A673 (cell line): Measurements from ENCODE around the gene AKTIP. TPM values are rescaled to one million over a fixed set of nuclear protein-coding genes. Genes with fewer than 3 reads are reported as not detected.

Experiments used
- BruUV-seq: library from RNA; stranded (reverse); fragments of 400-500 nt; replicated peaks from 2 replicates; lab custom pipeline; 2021; lab: Mats Ljungman, UMichigan
- CTCF ChIA-PET: fragments of 300-600 bp; sonication (Branson Sonifier 250); formaldehyde crosslinking; loops from one replicate; lab custom pipeline; 2022; ENCODE audit warnings: antibody characterized with exemption; lab: Charles Lee
- POLR2A ChIA-PET: fragments of 300-600 bp; sonication (Branson Sonifier 250); formaldehyde crosslinking; loops from one replicate; lab custom pipeline; 2022; ENCODE audit warnings: antibody characterized with exemption; ENCODE audit not compliant: low non-redundant PET; lab: Charles Lee
- DNase-seq: peaks from one replicate; pipeline ENCODE4 v3.0.0-alpha.2; 2015; ENCODE audit warnings: low spot score
- H3K27ac ChIP-seq: fragments of 200-600 bp; sonication (generic); 2 replicates; pipeline ENCODE4 v1.5.1; 2016; ENCODE audit warnings: mixed run types, low read depth, mild to moderate bottlenecking, mixed read lengths, antibody characterized with exemption, low read length; ENCODE audit not compliant: poor library complexity, severe bottlenecking
- H3K27me3 ChIP-seq: fragments of 200-600 bp; sonication (generic); replicated peaks from 2 replicates; pipeline ENCODE4 v1.6.1; 2017; ENCODE audit warnings: mixed run types, low read depth, mild to moderate bottlenecking, mixed read lengths, antibody characterized with exemption, low read length; ENCODE audit not compliant: insufficient read depth, poor library complexity
- H3K36me3 ChIP-seq: fragments of 200-600 bp; sonication (generic); 2 replicates; pipeline ENCODE4 v1.6.1; 2016; ENCODE audit warnings: mixed run types, mild to moderate bottlenecking, mixed read lengths, antibody characterized with exemption, low read length; ENCODE audit not compliant: insufficient read depth, poor library complexity, severe bottlenecking
- H3K4me1 ChIP-seq: fragments of 200-600 bp; sonication (generic); 2 replicates; pipeline ENCODE4 v1.6.1; 2017; ENCODE audit warnings: mixed run types, mild to moderate bottlenecking, mixed read lengths, antibody characterized with exemption, low read length; ENCODE audit not compliant: insufficient read depth, poor library complexity, severe bottlenecking
- H3K4me3 ChIP-seq: fragments of 200-600 bp; sonication (generic); 2 replicates; pipeline ENCODE4 v1.5.1; 2016; ENCODE audit warnings: low read depth, mixed run types, mild to moderate bottlenecking, mixed read lengths, low read length; ENCODE audit not compliant: poor library complexity, severe bottlenecking
- H3K9me3 ChIP-seq: fragments of 200-600 bp; sonication (generic); 2 replicates; pipeline ENCODE4 v1.6.1; 2016; ENCODE audit warnings: mixed run types, low read depth, mild to moderate bottlenecking, mixed read lengths, antibody characterized with exemption, low read length; ENCODE audit not compliant: poor library complexity, severe bottlenecking
- EZH2 ChIP-seq: fragments of 200-600 bp; sonication (generic); IDR thresholded peaks from 2 replicates; pipeline ENCODE4 v1.6.1; 2017; ENCODE audit warnings: borderline replicate concordance, low read depth, mild to moderate bottlenecking, mixed read lengths, antibody characterized with exemption, low read length; ENCODE audit not compliant: poor library complexity, severe bottlenecking
- intact Hi-C: fragments of 100-400 bp; cut with micrococcal nuclease; formaldehyde crosslinking; loops from one replicate; pipeline ENCODE4 v1.10.0; 2022; ENCODE audit not compliant: unreplicated experiment
- total RNA-seq: library from RNA; stranded (reverse); gene quantifications from 2 replicates; pipeline ENCODE4 v1.2.3, GENCODE V29; 2021
- TF ChIP-seq, protein P1 (sequence below): fragments of 300-800, 200-600 bp; sonication (generic); conservative IDR thresholded peaks from 2 replicates; pipeline ENCODE4 v1.5.1; 2017; ENCODE audit warnings: low read depth, mild to moderate bottlenecking, antibody characterized with exemption, low read length, moderate library complexity, mixed read lengths

AKTIP gene
- total RNA-seq, 1 experiment from 2014 or later = 15.0 TPM

- Histone ChIP-seq H3K27me3 (no peaks in the 10 kb centered on the region), H3K9me3 (no peaks in the 10 kb centered on the region), H3K4me1 (no peaks in the 10 kb centered on the region), H3K27ac (no peak overlapping the region), H3K4me3 (no peak overlapping the region), H3K36me3 (no peaks in the 10 kb centered on the region)
- CTCF ChIA-PET = no interaction called here
- POLR2A ChIA-PET = no interaction called here
- peak; percentile 17 for DNase-seq
- TF ChIP-seq, protein P1, sequence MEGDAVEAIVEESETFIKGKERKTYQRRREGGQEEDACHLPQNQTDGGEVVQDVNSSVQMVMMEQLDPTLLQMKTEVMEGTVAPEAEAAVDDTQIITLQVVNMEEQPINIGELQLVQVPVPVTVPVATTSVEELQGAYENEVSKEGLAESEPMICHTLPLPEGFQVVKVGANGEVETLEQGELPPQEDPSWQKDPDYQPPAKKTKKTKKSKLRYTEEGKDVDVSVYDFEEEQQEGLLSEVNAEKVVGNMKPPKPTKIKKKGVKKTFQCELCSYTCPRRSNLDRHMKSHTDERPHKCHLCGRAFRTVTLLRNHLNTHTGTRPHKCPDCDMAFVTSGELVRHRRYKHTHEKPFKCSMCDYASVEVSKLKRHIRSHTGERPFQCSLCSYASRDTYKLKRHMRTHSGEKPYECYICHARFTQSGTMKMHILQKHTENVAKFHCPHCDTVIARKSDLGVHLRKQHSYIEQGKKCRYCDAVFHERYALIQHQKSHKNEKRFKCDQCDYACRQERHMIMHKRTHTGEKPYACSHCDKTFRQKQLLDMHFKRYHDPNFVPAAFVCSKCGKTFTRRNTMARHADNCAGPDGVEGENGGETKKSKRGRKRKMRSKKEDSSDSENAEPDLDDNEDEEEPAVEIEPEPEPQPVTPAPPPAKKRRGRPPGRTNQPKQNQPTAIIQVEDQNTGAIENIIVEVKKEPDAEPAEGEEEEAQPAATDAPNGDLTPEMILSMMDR = no peak
- no peak for TF ChIP-seq EZH2
- intact Hi-C loops = loop anchor here (10.0 kb wide), 1 partner anchor 164 kb away; no protein-coding TSS in a partner anchor
- BruUV-seq = no TSS peak
Measured at GRCh38 chr16:53518550-53519416, 15.8 kb upstream of the AKTIP start.

DNA sequence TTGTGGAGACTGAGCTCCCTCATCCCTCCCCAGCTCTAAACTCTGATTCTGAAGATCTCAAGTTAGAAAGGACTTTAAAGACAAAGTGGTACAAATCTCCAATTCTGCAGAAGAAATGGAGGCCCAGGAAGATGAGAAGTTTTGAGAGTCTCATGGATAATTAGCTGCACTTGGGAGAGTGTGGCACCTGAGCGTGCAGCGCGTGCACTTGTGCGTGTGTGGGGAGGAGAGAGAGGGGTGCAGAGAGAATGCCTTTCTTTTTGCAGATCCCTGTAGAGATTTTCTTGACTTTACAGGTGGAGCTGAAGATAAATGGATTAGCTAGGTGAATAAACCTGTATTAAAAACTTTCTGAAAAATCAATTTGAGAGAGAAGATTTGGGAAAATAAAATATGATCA, 14.8 kb upstream of the AKTIP start:
- no peak overlapping the region for H3K4me3 ChIP-seq
- TF ChIP-seq, protein P1 = no peak
- no peak for TF ChIP-seq EZH2
- no peaks in the 10 kb centered on the region for H3K36me3 ChIP-seq
- no peak for DNase-seq
- BruUV-seq = no TSS peak
- ChIA-PET POLR2A (no interaction called here), CTCF (no interaction called here)
- H3K9me3 ChIP-seq = no peaks in the 10 kb centered on the region
- no peaks in the 10 kb centered on the region for H3K27me3 ChIP-seq
- H3K27ac ChIP-seq = no peak overlapping the region
- intact Hi-C loops = loop anchor here (10.0 kb wide), 1 partner anchor 163 kb away; no protein-coding TSS in a partner anchor
- H3K4me1 ChIP-seq = no peaks in the 10 kb centered on the region

DNA sequence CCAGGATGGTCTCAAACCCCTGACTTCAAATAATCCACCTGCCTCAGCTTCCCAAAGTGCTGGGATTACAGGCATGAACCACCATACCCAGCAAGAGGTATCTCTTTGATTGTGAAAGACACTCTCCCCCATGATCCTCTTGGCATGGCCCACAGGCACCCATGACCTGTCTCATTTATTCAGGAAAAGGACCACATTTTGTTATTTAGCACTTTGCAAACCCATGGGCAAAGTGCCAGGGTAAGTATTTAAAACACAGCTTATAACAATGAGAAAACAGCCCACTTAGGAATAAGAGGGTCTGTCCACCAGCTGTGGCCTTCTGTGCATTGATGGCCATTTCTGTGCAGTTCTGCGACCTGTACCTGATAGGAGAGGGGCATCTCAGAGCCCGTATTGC, 12.8 kb upstream of the AKTIP start:
- ChIA-PET CTCF (no interaction called here), POLR2A (no interaction called here)
- intact Hi-C loops = loop anchor here (10.0 kb wide), 1 partner anchor 161 kb away; no protein-coding TSS in a partner anchor
- no peak for TF ChIP-seq EZH2
- TF ChIP-seq, protein P1 = no peak
- no TSS peak for BruUV-seq
- no peaks in the 10 kb centered on the region for H3K36me3 ChIP-seq
- no peak overlapping the region for H3K27ac ChIP-seq
- H3K4me3 ChIP-seq = no peak overlapping the region
- DNase-seq = no peak
- H3K27me3 ChIP-seq = no peaks in the 10 kb centered on the region
- H3K4me1 ChIP-seq = no peaks in the 10 kb centered on the region
- H3K9me3 ChIP-seq = no peaks in the 10 kb centered on the region
